Liver (tissue), 9 donors: ENCODE data around the gene ENOX1. TPM values are rescaled to one million over a fixed set of nuclear protein-coding genes. Genes with fewer than 3 reads are reported as not detected.

Experiments
- DNase-seq: peaks from one replicate; pipeline ENCODE4 v3.0.0-alpha.2; 2017; ENCODE audit warnings: low spot score
- H3K27ac ChIP-seq, 2 donors: one replicate each; pipeline ENCODE4 v1.7.0; 2013; ENCODE audit warnings: inconsistent platforms in 2 of 2, low read length in 2 of 2, control low read depth in 1 of 2, low read depth in 1 of 2, mild to moderate bottlenecking in 1 of 2
- H3K27me3 ChIP-seq, 4 donors: one replicate each; pipeline versions ENCODE4 v1.6.1 to v1.7.0; 2013; ENCODE audit warnings: low read length in 3 of 4, inconsistent platforms in 1 of 4, mild to moderate bottlenecking in 1 of 4, moderate library complexity in 1 of 4; ENCODE audit not compliant: control insufficient read depth in 4 of 4, insufficient read depth in 4 of 4
- H3K36me3 ChIP-seq, 4 donors: one replicate each; pipeline versions ENCODE4 v1.6.1 to v1.7.0; 2013; ENCODE audit warnings: low read length in 3 of 4, mild to moderate bottlenecking in 3 of 4, low read depth in 1 of 4, moderate library complexity in 1 of 4; ENCODE audit not compliant: control insufficient read depth in 4 of 4, insufficient read depth in 3 of 4
- H3K4me1 ChIP-seq, 4 donors: one replicate each; pipeline versions ENCODE4 v1.6.1 to v1.7.0; 2013; ENCODE audit warnings: low read length in 3 of 4, mild to moderate bottlenecking in 3 of 4, moderate library complexity in 1 of 4; ENCODE audit not compliant: control insufficient read depth in 4 of 4, insufficient read depth in 4 of 4
- H3K4me3 ChIP-seq, 3 donors: one replicate each; pipeline versions ENCODE4 v1.6.1 to v1.7.0; 2013; ENCODE audit warnings: low read length in 3 of 3, control low read depth in 1 of 3, low read depth in 1 of 3, mild to moderate bottlenecking in 1 of 3
- H3K9ac ChIP-seq, 2 donors: one replicate each; pipeline ENCODE4 v1.7.0; 2013; ENCODE audit warnings: low read length in 2 of 2, mild to moderate bottlenecking in 2 of 2, moderate library complexity in 2 of 2, control low read depth in 1 of 2, low read depth in 1 of 2
- H3K9me3 ChIP-seq, 4 donors: one replicate each; pipeline versions ENCODE4 v1.6.1 to v1.7.0; 2013; ENCODE audit warnings: low read length in 3 of 4; ENCODE audit not compliant: control insufficient read depth in 4 of 4
- ATF3 ChIP-seq: IDR thresholded peaks from 2 replicates; pipeline ENCODE4 v1.6.1; 2016; ENCODE audit warnings: antibody characterized with exemption
- CTCF ChIP-seq: fragments of 150-350 bp; IDR thresholded peaks from 2 replicates; pipeline ENCODE4 v1.5.1; 2017; ENCODE audit warnings: improper control_type of control experiment, low read depth, low read length; ENCODE audit not compliant: missing input control
- EGR1 ChIP-seq, 2 donors: IDR thresholded peaks; 2 replicates each; pipeline ENCODE4 v1.6.1; 2016 to 2018; ENCODE audit warnings: antibody characterized with exemption in 2 of 2, low read depth in 2 of 2
- FOXA1 ChIP-seq: IDR thresholded peaks from 2 replicates; pipeline ENCODE4 v1.6.1; 2016; ENCODE audit warnings: antibody characterized with exemption
- FOXA2 ChIP-seq: IDR thresholded peaks from 2 replicates; pipeline ENCODE4 v1.6.1; 2016; ENCODE audit warnings: antibody characterized with exemption
- GABPA ChIP-seq, 2 donors: IDR thresholded peaks in 1 of 2; conservative IDR thresholded peaks in 1 of 2; 2 replicates each; pipeline ENCODE4 v1.6.1; 2016; ENCODE audit warnings: antibody characterized with exemption in 2 of 2, mild to moderate bottlenecking in 1 of 2, moderate library complexity in 1 of 2
- HNF4A ChIP-seq, 2 donors: conservative IDR thresholded peaks; 2 replicates each; pipeline ENCODE4 v1.6.1; 2016; ENCODE audit warnings: antibody characterized with exemption in 2 of 2, mild to moderate bottlenecking in 2 of 2
- HNF4G ChIP-seq: IDR thresholded peaks from 2 replicates; pipeline ENCODE4 v1.6.1; 2016; ENCODE audit warnings: antibody characterized with exemption
- JUND ChIP-seq, 2 donors: IDR thresholded peaks; 2 replicates each; pipeline ENCODE4 v1.6.1; 2016; ENCODE audit warnings: antibody characterized with exemption in 2 of 2
- MAX ChIP-seq: IDR thresholded peaks from 2 replicates; pipeline ENCODE4 v1.6.1; 2016; ENCODE audit warnings: antibody characterized with exemption
- NR2F2 ChIP-seq: IDR thresholded peaks from 2 replicates; pipeline ENCODE4 v1.6.1; 2016; ENCODE audit warnings: antibody characterized with exemption
- RAD21 ChIP-seq, 2 donors: IDR thresholded peaks; 2 replicates each; pipeline ENCODE4 v1.6.1; 2016; ENCODE audit warnings: antibody characterized with exemption in 2 of 2, mild to moderate bottlenecking in 2 of 2
- REST ChIP-seq: IDR thresholded peaks from 2 replicates; pipeline ENCODE4 v1.6.1; 2016; ENCODE audit warnings: antibody characterized with exemption, mild to moderate bottlenecking
- RXRA ChIP-seq, 2 donors: IDR thresholded peaks; 2 replicates each; pipeline ENCODE4 v1.6.1; 2017 to 2018; ENCODE audit warnings: antibody characterized with exemption in 2 of 2, mild to moderate bottlenecking in 1 of 2
- SP1 ChIP-seq: IDR thresholded peaks from 2 replicates; pipeline ENCODE4 v1.6.1; 2018; ENCODE audit warnings: antibody characterized with exemption, mild to moderate bottlenecking
- TAF1 ChIP-seq: conservative IDR thresholded peaks from 2 replicates; pipeline ENCODE4 v1.6.1; 2016; ENCODE audit warnings: antibody characterized with exemption, mild to moderate bottlenecking
- YY1 ChIP-seq: IDR thresholded peaks from 2 replicates; pipeline ENCODE4 v1.6.1; 2016; ENCODE audit warnings: antibody characterized with exemption, mild to moderate bottlenecking
- ZBTB33 ChIP-seq: IDR thresholded peaks from 2 replicates; pipeline ENCODE4 v1.6.1; 2016; ENCODE audit warnings: antibody characterized with exemption
- WGBS: extraction: QIAGEN DNeasy Blood & Tissue Kit; methylation state at CpG from one replicate; pipeline ENCODE4 v1.1.7; 2013; 5-methylcytosine and 5-hydroxymethylcytosine counted together
- polyA plus RNA-seq, 2 donors: library from polyadenylated mRNA; stranded (reverse) in 1 of 2; unstranded in 1 of 2; fragments of 200-250 nt in 1 of 2; fragments of >200 nt in 1 of 2; fragmentation: Nextera tagmentation in 1 of 2; extraction: Ambion mirVana in 1 of 2; gene quantifications; one replicate each; pipeline versions ENCODE4 v1.2.1 to v1.2.3, GENCODE V29; 2013 to 2015
- total RNA-seq, 2 donors: library from RNA; depleted of rRNA; stranded (reverse); fragments of >200 nt; gene quantifications; one replicate each; pipeline ENCODE4 v1.2.3, GENCODE V29; 2014
- donor health status: healthy.
- donor health status: healthy.
- donor health status: healthy.
- donor health status: healthy.
- donor health status: healthy.

ENOX1 gene
- total and polyA plus RNA-seq, 4 donors: 0.02 to 0.33 (median 0.08) TPM; not detected in 1

GRCh38 chr13:43293561-43293960, 493.2 kb downstream of the ENOX1 start:
- no peak overlapping the region for H3K4me3 ChIP-seq
- H3K9me3 ChIP-seq: no peaks in the 10 kb centered on the region
- TF ChIP-seq JUND (IDR thresholded peaks at IDR 0.05): no peak
- no peak for TF ChIP-seq RAD21 (IDR thresholded peaks at IDR 0.05)
- no peak for TF ChIP-seq CTCF
- no peak for TF ChIP-seq GABPA (IDR thresholded peaks at IDR 0.05 in 1 of 2, conservative IDR thresholded peaks at IDR 0.05 in 1 of 2)
- TF ChIP-seq ZBTB33: no peak
- TF ChIP-seq RXRA (IDR thresholded peaks at IDR 0.05): no peak
- H3K27me3 ChIP-seq: no peaks in the 10 kb centered on the region
- peaks cover 0 to 7% (median 1%) of the 10 kb centered on the region in 4 donors for H3K4me1 ChIP-seq
- WGBS: 34% methylated on average over 1 of the region's 1 CpG
- H3K27ac ChIP-seq: no peak overlapping the region
- no peak for DNase-seq
- H3K36me3 ChIP-seq: no peaks in the 10 kb centered on the region
- no peak overlapping the region for H3K9ac ChIP-seq

- Histone ChIP-seq H3K4me3 (no peak overlapping the region), H3K27me3 (no peaks in the 10 kb centered on the region), H3K9me3 (no peaks in the 10 kb centered on the region), H3K27ac (no peak overlapping the region), H3K36me3 (no peaks in the 10 kb centered on the region), H3K9ac (no peak overlapping the region), H3K4me1 (peaks cover 0 to 7% (median 1%) of the 10 kb centered on the region in 4 donors)
- no peak for DNase-seq
- TF ChIP-seq HNF4A (conservative IDR thresholded peaks at IDR 0.05) (no peak), NR2F2 (no peak), YY1 (no peak), RXRA (IDR thresholded peaks at IDR 0.05) (no peak), HNF4G (no peak), TAF1 (no peak), ZBTB33 (no peak), SP1 (no peak), EGR1 (IDR thresholded peaks at IDR 0.05; ENCODE audit: low read depth in 2 of 2) (no peak), CTCF (no peak), FOXA2 (no peak), ATF3 (no peak), MAX (no peak), FOXA1 (no peak), JUND (IDR thresholded peaks at IDR 0.05) (no peak), RAD21 (IDR thresholded peaks at IDR 0.05) (no peak), GABPA (IDR thresholded peaks at IDR 0.05 in 1 of 2, conservative IDR thresholded peaks at IDR 0.05 in 1 of 2) (no peak), REST (no peak)
- WGBS: 89% methylated on average over 2 of the region's 2 CpGs
Measured at GRCh38 chr13:43293008-43293407, 493.8 kb downstream of the ENOX1 start.
